ENCODE results near the gene FBF1.

The FBF1 gene

DNA sequence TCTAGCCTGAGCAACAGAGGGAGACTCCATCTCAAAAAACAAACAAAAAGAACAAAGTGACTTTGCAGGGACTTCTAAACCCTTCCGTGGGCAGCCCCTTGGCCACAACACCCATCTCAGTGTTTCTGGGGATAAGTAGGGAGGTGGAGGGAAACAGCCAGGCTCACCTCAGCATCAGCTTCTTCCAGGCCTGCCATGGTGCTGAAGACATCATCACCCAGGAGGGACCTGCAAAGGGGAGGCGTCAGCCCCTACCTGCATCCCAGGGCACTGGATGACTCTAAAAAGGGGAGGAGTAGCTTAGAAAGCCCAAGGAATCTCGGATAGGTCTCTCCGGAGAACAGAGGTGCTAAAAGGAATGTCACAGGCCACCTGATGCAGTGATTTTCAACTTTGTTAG lies 9.8 kb downstream of the FBF1 start:
- no peak overlapping the region for H3K4me3 ChIP-seq (ENCODE audit: low read depth in 1 of 5, low read length in 5 of 5)
- no peak overlapping the region for H3K9ac ChIP-seq (ENCODE audit: low read length in 5 of 5)
- no peak overlapping the region for H3K27ac ChIP-seq (ENCODE audit: low read depth, low read length)
- no peaks in the 10 kb centered on the region for H3K9me3 ChIP-seq (ENCODE audit: control insufficient read depth in 5 of 5, low read length in 5 of 5)
- no peaks in the 10 kb centered on the region for H3K4me1 ChIP-seq (ENCODE audit: control insufficient read depth in 5 of 5, insufficient read depth in 5 of 5, low read length in 5 of 5)
- H3K36me3 ChIP-seq (ENCODE audit: control insufficient read depth in 5 of 5, insufficient read depth in 5 of 5, low read length in 5 of 5), result peaks cover 0 to 7% (median 5%) of the 10 kb centered on the region in 5 donors
- H3K27me3 ChIP-seq (ENCODE audit: control insufficient read depth in 5 of 5, insufficient read depth in 4 of 5, low read length in 5 of 5), result no peaks in the 10 kb centered on the region

DNA sequence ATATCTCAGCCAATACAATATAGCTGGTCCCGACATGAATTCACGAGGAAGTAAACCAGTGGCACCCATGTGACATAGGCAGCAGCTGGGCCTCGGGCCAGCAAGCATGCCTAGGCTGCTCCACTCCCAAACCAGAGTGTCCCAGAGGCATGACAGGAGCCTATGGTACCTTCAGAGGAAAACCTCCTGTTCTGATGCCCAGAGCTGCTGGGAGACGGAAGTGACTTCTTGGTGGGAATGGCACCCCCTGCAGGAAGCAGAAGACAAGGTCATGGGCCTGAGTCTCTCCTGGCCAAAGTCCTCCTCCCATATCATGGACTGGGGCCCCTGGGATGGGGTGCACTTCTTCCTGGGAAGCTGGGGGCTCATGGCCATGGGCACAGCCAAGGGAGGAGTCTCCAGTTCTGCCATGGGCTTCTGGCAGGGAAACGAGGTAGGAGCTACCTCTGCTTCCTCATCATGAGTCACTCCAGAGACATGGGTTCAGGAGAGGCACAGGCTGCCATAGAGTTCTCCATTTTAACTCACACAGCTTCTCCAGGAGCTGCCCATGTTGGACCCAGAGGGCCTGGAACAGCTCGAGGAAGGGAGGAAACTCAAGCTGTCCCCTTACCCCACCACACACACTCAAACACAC lies 13.4 kb downstream of the FBF1 start:
- H3K9me3 ChIP-seq (ENCODE audit: control insufficient read depth in 5 of 5, low read length in 5 of 5), result no peaks in the 10 kb centered on the region
- H3K4me3 ChIP-seq (ENCODE audit: low read depth in 1 of 5, low read length in 5 of 5), result no peak overlapping the region
- H3K4me1 ChIP-seq (ENCODE audit: control insufficient read depth in 5 of 5, insufficient read depth in 5 of 5, low read length in 5 of 5), result no peaks in the 10 kb centered on the region
- peaks cover 0 to 23% (median 15%) of the 10 kb centered on the region in 5 donors for H3K36me3 ChIP-seq (ENCODE audit: control insufficient read depth in 5 of 5, insufficient read depth in 5 of 5, low read length in 5 of 5)
- no peak overlapping the region for H3K9ac ChIP-seq (ENCODE audit: low read length in 5 of 5)
- no peak overlapping the region for H3K27ac ChIP-seq (ENCODE audit: low read depth, low read length)
- H3K27me3 ChIP-seq (ENCODE audit: control insufficient read depth in 5 of 5, insufficient read depth in 4 of 5, low read length in 5 of 5), result no peaks in the 10 kb centered on the region

DNA sequence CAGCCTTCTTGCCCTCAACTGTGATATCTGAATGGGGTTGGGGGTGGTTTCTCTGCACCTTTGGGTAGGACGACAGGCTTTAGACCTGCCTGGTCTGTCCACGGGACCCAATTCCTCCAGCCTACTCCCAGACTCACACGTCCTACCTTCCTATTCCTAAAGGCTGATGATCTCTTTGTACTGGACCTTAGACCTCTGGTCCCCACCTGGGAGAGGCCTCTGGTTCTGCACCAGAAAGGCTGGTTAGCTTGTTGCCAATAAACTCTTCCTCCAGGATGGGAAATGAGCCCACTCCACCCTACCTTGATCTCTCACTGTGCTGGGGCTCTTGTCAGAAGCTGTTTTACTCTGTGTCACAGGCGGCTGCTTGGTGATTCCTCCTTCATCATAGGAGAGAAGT lies 14.4 kb downstream of the FBF1 start:
- peaks cover 0 to 23% (median 20%) of the 10 kb centered on the region in 5 donors for H3K36me3 ChIP-seq (ENCODE audit: control insufficient read depth in 5 of 5, insufficient read depth in 5 of 5, low read length in 5 of 5)
- H3K4me1 ChIP-seq (ENCODE audit: control insufficient read depth in 5 of 5, insufficient read depth in 5 of 5, low read length in 5 of 5), result peaks cover 0 to 5% (median 0%) of the 10 kb centered on the region in 5 donors
- H3K4me3 ChIP-seq (ENCODE audit: low read depth in 1 of 5, low read length in 5 of 5), result no peak overlapping the region
- no peaks in the 10 kb centered on the region for H3K9me3 ChIP-seq (ENCODE audit: control insufficient read depth in 5 of 5, low read length in 5 of 5)
- H3K27ac ChIP-seq (ENCODE audit: low read depth, low read length), result no peak overlapping the region
- H3K9ac ChIP-seq (ENCODE audit: low read length in 5 of 5), result no peak overlapping the region
- H3K27me3 ChIP-seq (ENCODE audit: control insufficient read depth in 5 of 5, insufficient read depth in 4 of 5, low read length in 5 of 5), result no peaks in the 10 kb centered on the region

DNA sequence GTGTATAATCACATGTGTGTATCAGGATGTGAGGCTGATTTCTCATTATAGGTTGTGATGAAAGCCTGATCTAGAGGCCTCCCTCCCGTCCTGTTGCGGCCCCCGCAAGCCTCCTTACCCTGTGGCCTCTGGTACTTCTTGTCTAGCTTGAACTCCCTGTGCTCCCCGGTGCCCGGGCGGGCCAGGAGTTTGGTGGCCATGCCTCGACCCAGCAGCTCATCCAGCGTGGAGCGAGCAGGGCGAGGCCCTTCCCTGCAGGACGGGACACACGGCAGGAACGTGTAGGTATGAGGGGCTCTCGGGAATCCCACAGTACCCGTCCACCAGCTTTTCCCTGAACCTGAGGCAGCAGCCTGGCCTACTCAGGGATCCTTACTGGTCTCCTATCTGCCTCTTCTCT lies 14.9 kb downstream of the FBF1 start:
- no peak overlapping the region for H3K4me3 ChIP-seq (ENCODE audit: low read depth in 1 of 5, low read length in 5 of 5)
- H3K36me3 ChIP-seq (ENCODE audit: control insufficient read depth in 5 of 5, insufficient read depth in 5 of 5, low read length in 5 of 5), result peaks cover 0 to 23% (median 20%) of the 10 kb centered on the region in 5 donors
- no peaks in the 10 kb centered on the region for H3K9me3 ChIP-seq (ENCODE audit: control insufficient read depth in 5 of 5, low read length in 5 of 5)
- no peak overlapping the region for H3K27ac ChIP-seq (ENCODE audit: low read depth, low read length)
- H3K9ac ChIP-seq (ENCODE audit: low read length in 5 of 5), result no peak overlapping the region
- H3K4me1 ChIP-seq (ENCODE audit: control insufficient read depth in 5 of 5, insufficient read depth in 5 of 5, low read length in 5 of 5), result peaks cover 0 to 5% (median 0%) of the 10 kb centered on the region in 5 donors
- H3K27me3 ChIP-seq (ENCODE audit: control insufficient read depth in 5 of 5, insufficient read depth in 4 of 5, low read length in 5 of 5), result no peaks in the 10 kb centered on the region

DNA sequence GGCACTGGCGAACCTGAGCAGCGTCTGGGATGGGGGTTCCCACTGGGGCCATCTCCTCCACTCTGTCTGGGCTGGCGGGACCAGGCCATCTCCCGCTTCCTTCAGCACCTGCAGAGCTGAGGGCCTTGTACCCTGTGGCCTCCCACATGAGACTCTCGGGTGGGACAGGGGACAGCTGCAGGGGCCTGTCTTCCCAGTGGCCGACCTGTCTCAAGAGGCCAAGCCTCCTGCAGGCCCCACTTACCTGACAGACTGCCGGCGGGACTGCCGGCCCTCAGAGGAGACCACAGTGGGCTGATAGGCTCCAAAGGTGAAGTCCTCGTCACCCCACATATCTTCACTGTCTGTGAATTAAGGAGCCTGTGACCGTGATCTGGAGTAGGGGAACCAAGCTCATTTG lies 15.7 kb downstream of the FBF1 start:
- Histone ChIP-seq H3K9ac (ENCODE audit: low read length in 5 of 5) (no peak overlapping the region), H3K4me1 (ENCODE audit: control insufficient read depth in 5 of 5, insufficient read depth in 5 of 5, low read length in 5 of 5) (peaks cover 0 to 5% (median 0%) of the 10 kb centered on the region in 5 donors)

DNA sequence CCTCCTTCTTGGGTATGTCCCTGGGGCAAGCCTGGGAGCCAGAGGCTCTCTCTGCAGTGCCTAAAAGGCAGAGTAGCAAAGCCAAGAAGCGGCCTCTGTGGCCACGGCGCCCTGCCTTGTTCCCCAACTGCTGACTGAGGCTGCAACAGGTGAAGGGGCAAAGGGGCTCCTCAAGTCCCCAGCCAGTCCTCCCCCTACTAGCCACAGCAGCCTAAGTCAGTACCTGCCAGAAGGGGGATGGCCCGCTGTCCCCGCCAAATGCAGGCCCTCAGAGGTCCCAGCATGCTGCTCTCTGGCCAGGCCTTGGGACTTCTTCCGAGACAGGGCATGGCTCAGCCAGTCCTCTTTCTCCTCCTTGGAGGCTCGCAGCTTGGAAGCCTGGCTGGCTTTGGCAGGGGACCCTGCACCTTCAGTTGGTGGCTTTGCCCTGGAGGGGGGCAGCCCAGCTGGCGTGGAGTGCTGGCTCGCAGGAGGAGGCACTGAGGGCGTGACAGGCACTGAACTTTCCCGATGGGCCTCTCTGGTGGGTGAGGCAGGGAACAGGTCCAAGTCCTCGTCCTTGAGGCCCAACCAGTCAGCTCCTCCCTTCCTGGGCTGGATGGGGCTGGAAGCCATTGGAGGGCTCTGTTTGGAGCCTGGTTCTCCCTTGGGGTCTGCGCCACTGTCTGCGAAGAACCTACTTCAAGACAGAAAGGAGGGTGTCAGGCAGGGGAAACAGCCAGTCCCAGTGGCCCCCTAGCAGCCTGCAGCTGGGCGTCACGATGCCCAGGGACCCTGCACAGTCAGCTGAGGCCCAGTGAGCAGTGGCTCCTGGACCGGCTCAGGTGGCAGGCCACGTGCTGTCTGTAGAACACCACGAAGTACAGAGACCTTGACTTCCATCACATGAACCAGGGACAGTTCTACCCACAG lies 17.6 kb downstream of the FBF1 start:
- H3K4me3 ChIP-seq (ENCODE audit: low read depth in 1 of 5, low read length in 5 of 5), result no peak overlapping the region
- no peaks in the 10 kb centered on the region for H3K27me3 ChIP-seq (ENCODE audit: control insufficient read depth in 5 of 5, insufficient read depth in 4 of 5, low read length in 5 of 5)
- H3K4me1 ChIP-seq (ENCODE audit: control insufficient read depth in 5 of 5, insufficient read depth in 5 of 5, low read length in 5 of 5), result peaks cover 0 to 5% (median 0%) of the 10 kb centered on the region in 5 donors
- no peak overlapping the region for H3K9ac ChIP-seq (ENCODE audit: low read length in 5 of 5)
- H3K27ac ChIP-seq (ENCODE audit: low read depth, low read length), result no peak overlapping the region
- H3K9me3 ChIP-seq (ENCODE audit: control insufficient read depth in 5 of 5, low read length in 5 of 5), result no peaks in the 10 kb centered on the region
- peaks cover 0 to 37% (median 24%) of the 10 kb centered on the region in 5 donors for H3K36me3 ChIP-seq (ENCODE audit: control insufficient read depth in 5 of 5, insufficient read depth in 5 of 5, low read length in 5 of 5)

More for the DNA sequence above, 15.7 kb downstream of the FBF1 start:
- Histone ChIP-seq H3K9me3 (ENCODE audit: control insufficient read depth in 5 of 5, low read length in 5 of 5) (no peaks in the 10 kb centered on the region), H3K4me3 (ENCODE audit: low read depth in 1 of 5, low read length in 5 of 5) (no peak overlapping the region), H3K27ac (ENCODE audit: low read depth, low read length) (no peak overlapping the region), H3K27me3 (ENCODE audit: control insufficient read depth in 5 of 5, insufficient read depth in 4 of 5, low read length in 5 of 5) (no peaks in the 10 kb centered on the region), H3K36me3 (ENCODE audit: control insufficient read depth in 5 of 5, insufficient read depth in 5 of 5, low read length in 5 of 5) (peaks cover 0 to 27% (median 20%) of the 10 kb centered on the region in 5 donors)

DNA sequence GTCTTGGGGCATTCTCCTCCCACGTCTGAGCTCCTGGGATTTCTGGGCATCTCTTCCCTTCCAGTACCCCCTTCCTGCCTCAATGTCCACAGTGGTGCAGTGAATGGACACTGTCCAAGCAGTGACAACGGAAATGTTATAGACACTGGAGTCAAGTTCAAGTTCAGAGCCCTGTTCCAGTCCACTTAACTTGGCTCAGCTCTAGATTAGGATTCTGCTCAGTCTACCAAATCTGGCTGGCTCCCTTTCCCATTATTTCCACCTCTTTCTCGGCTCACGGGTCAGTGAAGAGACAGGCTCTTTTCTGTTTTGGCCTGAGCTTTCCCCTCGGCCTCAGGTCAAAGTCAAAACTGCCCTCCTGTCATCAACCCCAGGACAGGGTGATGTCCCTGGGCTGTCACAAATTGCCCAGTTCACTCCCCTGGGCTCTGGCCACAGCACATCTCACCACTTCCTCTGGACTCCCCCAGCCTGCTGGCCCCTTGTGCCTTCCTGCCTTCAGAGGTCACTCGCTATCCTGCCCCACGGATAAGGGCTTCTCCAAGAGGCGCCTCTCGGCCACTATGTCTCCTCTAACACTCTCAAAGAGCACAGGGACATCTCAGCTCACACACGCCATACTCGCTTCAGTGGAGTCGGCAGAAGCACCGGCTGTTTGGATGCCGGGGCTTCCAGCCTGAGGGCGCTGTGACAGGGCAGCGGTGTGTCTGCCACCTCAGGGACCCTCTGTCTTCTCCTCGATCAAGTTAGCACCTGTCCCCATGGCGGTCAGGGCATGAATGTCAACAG lies 18.5 kb downstream of the FBF1 start:
- peaks cover 0 to 45% (median 29%) of the 10 kb centered on the region in 5 donors for H3K36me3 ChIP-seq (ENCODE audit: control insufficient read depth in 5 of 5, insufficient read depth in 5 of 5, low read length in 5 of 5)
- H3K4me1 ChIP-seq (ENCODE audit: control insufficient read depth in 5 of 5, insufficient read depth in 5 of 5, low read length in 5 of 5), result peaks cover 0 to 5% (median 0%) of the 10 kb centered on the region in 5 donors
- H3K4me3 ChIP-seq (ENCODE audit: low read depth in 1 of 5, low read length in 5 of 5), result no peak overlapping the region
- H3K27ac ChIP-seq (ENCODE audit: low read depth, low read length), result no peak overlapping the region
- H3K9me3 ChIP-seq (ENCODE audit: control insufficient read depth in 5 of 5, low read length in 5 of 5), result no peaks in the 10 kb centered on the region
- H3K9ac ChIP-seq (ENCODE audit: low read length in 5 of 5), result no peak overlapping the region
- H3K27me3 ChIP-seq (ENCODE audit: control insufficient read depth in 5 of 5, insufficient read depth in 4 of 5, low read length in 5 of 5), result no peaks in the 10 kb centered on the region

DNA sequence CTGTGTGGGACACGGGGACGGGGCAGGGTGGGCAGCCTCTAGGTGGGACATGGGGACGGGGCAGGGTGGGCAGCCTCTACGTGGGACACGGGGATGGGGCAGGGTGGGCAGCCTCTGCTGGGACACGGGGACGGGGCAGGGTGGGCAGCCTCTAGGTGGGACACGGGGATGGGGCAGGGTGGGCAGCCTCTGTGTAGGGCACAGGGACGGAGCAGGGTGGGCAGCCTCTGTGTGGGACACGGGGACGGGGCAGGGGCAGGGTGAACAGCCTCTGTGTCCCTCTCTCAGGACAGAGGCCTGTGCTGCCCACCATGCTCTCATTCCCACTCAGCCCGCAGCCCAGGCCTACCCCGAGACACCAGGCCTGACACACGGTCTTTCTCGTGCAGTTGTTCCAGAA lies 19.2 kb downstream of the FBF1 start:
- Histone ChIP-seq H3K4me1 (ENCODE audit: control insufficient read depth in 5 of 5, insufficient read depth in 5 of 5, low read length in 5 of 5) (peaks cover 0 to 5% (median 0%) of the 10 kb centered on the region in 5 donors), H3K36me3 (ENCODE audit: control insufficient read depth in 5 of 5, insufficient read depth in 5 of 5, low read length in 5 of 5) (peaks cover 0 to 47% (median 28%) of the 10 kb centered on the region in 5 donors), H3K9ac (ENCODE audit: low read length in 5 of 5) (no peak overlapping the region), H3K27me3 (ENCODE audit: control insufficient read depth in 5 of 5, insufficient read depth in 4 of 5, low read length in 5 of 5) (no peaks in the 10 kb centered on the region), H3K27ac (ENCODE audit: low read depth, low read length) (no peak overlapping the region), H3K9me3 (ENCODE audit: control insufficient read depth in 5 of 5, low read length in 5 of 5) (no peaks in the 10 kb centered on the region), H3K4me3 (ENCODE audit: low read depth in 1 of 5, low read length in 5 of 5) (no peak overlapping the region)

DNA sequence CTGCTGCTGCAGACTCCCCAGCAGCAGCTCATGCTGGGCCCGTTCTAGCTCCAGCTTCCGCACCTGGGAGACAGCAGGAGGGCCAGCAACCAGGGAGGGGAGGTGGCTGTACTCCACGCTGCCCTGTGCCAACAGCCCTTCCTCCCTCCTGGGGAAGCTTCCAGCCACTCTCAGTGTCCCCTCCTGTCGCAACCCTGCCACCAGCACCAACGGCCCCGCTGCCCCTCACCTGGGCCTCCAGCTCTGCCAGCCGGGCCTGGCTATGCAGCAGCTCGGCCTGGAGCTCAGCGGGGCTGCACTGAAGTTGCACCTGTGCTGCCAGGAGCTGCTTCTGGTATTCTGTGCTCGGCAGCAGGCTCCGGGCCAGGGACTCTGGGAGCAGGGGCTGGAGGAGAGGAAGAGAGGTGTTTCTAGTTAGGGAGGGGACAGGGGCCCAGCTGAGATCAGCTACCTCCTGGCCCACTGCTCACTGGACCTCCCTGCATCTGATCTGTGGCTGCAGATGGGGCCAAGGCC lies 20.7 kb downstream of the FBF1 start:
- H3K9me3 ChIP-seq (ENCODE audit: control insufficient read depth in 5 of 5, low read length in 5 of 5), result no peaks in the 10 kb centered on the region
- H3K4me1 ChIP-seq (ENCODE audit: control insufficient read depth in 5 of 5, insufficient read depth in 5 of 5, low read length in 5 of 5), result peaks cover 0 to 5% (median 0%) of the 10 kb centered on the region in 5 donors
- H3K27me3 ChIP-seq (ENCODE audit: control insufficient read depth in 5 of 5, insufficient read depth in 4 of 5, low read length in 5 of 5), result no peaks in the 10 kb centered on the region
- H3K36me3 ChIP-seq (ENCODE audit: control insufficient read depth in 5 of 5, insufficient read depth in 5 of 5, low read length in 5 of 5), result peaks cover 0 to 33% (median 17%) of the 10 kb centered on the region in 5 donors
- no peak overlapping the region for H3K27ac ChIP-seq (ENCODE audit: low read depth, low read length)
- no peak overlapping the region for H3K9ac ChIP-seq (ENCODE audit: low read length in 5 of 5)
- H3K4me3 ChIP-seq (ENCODE audit: low read depth in 1 of 5, low read length in 5 of 5), result no peak overlapping the region
